ENCODE measurements around the gene BLTP3B. TPM values are rescaled to one million over a fixed set of nuclear protein-coding genes. Genes with fewer than 3 reads are reported as not detected.

The BLTP3B gene
- total RNA-seq, 1 experiment from 2014 or later, result 34.5 TPM

DNA sequence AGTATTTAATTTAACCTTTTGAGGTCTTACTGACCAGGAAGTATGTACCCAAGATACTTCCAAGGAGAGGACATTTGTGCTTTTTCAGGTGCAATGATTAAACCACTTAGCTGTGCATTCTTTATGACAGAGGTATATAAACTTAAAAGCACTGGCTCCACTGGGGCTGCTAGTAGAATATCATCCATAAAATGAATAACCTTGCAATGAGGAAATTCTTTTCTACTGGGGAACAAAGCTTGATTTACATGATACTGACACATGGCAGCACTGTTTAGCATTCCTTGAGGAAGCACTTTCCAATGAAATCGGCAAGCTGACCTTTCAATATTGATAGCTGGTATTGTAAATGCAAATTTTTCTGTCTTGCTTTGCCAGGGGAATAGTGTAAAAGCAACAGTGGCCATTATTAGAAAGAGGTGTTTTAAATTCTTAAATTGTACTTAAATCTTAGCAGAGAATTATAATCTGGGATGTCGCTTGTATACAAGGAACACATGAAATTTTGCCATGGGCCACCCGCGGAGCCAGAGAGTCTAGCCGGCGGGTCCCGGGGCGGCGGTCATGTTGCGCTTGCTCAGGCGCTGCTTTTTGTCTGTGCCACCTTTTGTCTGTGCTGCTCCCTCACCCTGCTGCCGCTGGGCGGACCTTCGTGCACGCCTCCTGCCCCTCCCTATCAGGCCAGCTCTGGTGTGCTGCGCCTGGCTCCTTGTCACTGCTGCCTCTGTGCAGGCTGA lies 20.9 kb upstream of the BLTP3B start:
- peak; percentile 67 for DNase-seq (ENCODE audit: extremely low read depth, low read depth)

DNA sequence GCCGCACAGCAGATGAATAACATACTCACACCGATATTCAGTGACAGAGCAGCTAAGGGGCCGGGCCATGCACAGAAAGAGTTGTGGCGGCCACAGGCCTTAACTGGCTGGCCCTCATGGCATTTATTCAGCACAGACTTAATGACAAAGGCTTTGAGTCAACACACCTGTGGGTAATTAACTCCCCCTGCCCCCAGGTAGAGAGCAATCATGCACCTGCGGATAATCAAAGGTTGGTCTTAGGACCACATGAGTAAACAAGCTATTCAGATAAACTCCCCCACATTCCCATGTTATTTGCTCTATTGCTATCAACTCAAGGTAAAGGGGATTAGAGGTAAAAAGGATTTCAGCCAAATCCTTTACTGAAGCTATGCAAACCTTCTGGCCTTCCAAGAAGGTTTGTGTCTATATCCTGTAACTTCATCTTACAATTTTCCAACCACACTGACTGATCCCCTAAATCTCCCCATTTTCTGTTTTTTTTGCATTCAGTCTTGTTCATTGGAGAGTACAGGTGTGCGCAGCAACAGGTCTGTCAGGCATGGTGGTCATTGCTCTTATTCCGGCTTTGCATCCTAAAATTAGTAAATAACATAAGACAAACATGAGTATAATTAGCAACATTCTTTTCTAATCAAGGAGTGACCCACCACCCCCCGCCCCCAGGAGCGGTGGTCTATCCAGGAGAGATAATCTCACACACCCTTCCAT lies 16.9 kb upstream of the BLTP3B start:
- DNase-seq (ENCODE audit: extremely low read depth, low read depth), result no peak

DNA sequence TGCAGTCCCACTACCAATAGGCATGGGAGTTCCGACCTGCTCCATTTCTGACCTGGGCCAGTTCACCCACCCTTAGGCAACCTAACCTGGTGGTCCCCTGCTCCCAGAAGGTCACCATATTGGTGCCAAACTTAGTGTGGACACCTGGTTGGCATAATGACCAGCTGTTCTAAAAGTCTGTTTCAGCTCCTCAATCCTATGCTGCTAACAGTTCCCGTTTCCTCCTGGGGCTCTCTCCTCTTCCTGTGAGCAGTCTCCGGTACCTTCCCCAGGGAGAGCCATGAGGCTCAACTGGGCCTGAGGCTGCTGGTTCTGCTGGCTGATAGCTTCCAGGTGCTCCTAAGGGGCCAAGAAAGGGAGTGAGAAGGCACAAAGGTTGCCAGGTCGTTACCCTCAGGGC lies 15.9 kb upstream of the BLTP3B start:
- no peak for DNase-seq (ENCODE audit: extremely low read depth, low read depth)

DNA sequence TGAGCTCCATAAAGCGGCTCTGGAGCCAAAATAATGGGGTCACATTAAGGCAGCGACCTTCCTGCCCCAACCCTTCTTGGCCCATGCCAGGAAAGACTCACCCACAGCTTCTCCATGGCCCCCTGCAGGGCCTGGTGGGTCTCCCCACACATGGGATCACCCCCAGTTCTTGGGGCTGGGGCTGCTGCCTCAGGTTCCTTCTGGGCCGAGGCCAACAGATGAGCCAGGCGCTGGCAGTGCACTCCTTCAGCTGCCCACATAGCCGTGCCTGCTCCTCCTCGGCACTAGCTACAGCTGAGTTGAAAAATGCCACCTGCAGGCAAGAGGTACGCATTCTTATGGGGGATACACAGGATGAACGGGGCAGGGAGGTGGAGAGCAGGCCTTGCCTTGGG lies 14.8 kb upstream of the BLTP3B start:
- DNase-seq (ENCODE audit: extremely low read depth, low read depth), result no peak

DNA sequence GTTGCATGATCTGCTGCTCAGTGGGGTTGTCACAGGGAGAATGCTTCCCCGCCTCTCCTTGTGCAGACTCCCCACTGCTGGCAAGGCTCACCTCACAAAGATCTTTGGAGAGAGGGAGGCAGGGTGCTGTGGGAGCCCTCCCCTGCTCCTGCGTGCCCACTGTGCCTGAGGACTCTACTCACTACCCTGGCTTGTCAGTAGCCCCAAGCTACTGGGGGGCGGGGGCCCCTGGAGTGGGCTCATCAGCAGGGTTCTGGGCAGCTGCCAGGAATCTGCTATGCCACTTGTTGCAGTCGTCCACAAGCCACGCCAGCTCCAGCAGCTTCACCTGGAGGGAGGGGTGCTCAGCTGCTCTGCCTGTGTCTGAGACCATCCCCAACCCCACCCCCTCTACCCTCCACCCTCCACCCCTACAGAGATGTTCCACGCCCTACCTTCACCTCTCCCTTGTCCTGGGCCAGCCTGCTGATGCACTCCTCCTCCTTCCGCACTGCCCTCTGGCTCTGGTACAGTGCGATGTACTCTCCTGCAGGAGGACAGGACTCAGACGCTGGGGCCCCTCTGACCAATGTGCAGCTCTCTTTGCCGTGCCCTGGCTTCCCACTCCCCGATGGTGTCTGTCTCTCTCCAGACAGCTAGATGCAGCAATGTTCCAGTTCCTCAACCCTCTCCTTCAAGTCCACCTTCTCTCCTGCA lies 14.2 kb upstream of the BLTP3B start:
- no peak for DNase-seq (ENCODE audit: extremely low read depth, low read depth)

DNA sequence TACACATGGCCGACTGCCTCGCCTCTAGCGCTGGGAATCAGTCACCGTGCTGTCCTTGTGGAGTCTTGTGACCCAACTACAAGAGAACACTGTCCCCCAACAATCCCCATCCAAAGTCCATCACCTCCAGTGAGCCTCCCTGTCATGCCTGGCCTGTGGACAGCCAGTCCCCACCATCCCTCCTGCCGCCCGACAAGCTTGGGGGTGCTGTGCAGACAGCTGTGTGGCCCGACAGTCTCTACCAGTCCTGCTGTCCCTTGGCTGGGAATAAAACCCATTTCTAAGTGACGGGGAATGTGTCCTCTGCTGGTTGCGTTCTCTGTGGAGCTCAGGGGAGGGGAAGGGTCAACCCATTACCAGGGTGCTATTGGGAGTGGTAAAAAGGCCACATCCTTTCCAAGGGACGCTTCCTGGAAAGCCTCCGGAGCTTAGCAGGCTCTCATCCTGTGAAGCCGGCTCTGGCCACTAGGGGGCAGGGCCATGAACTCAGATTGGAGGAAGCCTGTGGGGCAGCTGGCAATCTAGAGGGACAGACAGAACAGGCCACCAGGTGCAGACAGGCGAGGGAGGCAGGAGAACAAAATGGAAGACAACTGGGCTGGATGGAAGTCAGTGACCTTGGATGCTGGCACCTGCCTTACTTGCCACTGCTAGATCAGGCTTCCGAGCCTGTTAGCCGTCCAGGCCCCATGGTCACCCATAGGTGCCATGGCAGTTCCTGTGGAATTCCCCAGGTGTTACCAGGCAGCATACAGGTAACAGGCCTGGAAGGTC lies 12.0 kb upstream of the BLTP3B start:
- DNase-seq (ENCODE audit: extremely low read depth, low read depth), result peak; percentile 68

DNA sequence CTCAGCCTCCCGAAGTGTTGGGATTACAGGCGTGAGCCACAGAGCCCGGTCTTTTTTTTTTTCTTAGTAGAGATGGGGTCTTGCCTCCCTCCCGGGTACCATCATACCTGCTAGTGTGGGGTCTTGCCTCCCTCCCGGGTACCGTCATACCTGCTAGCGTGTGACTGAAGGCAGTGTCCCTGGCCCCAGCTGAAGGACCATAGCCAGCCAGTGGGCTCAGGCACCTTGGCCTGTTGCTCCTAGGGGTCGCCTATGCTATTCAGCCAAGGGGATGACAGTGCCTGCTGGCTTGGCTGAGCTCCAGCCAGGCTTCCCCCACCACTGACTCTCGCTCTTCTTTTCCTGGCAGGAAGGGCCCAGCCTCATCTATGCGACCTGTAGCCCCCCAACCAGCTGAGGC lies 10.5 kb upstream of the BLTP3B start:
- no peak for DNase-seq (ENCODE audit: extremely low read depth, low read depth)

DNA sequence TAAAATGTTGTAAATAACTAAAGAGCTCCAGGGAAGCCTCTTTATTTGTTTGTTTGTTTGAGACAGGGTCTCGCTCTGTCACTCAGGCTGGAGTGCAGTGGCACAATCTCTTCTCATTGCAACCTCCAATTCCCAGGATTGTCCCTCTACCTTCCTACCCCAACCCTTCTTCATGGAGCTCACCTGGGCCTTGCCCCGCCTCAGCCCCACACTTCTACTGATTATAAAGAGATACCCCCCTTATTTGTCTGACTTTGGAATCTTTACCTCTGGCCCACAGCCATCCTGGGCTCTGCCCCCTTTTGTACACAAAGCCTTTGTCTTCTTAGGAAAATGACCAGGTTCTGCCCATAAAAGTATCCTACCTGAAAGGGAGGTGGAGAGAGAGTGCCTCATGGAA lies 9.1 kb upstream of the BLTP3B start:
- no peak for DNase-seq (ENCODE audit: extremely low read depth, low read depth)

DNA sequence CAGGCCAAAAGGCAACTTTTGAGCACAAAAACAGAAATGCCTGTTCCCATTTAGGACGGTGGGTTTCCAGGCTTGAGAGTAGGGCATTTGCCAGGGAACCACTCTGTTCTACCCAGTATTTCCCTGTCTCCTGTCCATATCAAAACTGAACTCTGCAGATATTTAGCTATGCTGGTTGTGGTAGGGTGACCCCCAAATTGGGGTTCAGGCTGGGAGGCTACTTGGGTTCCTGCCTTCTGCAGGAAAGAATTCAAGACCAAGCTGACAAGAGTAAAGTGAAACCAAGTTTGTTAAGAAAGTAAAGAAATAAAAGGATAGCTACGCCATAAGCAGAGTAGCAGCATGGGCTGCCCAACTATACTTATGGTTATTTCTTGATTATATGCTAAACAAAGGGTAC lies 3.6 kb upstream of the BLTP3B start:
- no peak for DNase-seq (ENCODE audit: extremely low read depth, low read depth)

DNA sequence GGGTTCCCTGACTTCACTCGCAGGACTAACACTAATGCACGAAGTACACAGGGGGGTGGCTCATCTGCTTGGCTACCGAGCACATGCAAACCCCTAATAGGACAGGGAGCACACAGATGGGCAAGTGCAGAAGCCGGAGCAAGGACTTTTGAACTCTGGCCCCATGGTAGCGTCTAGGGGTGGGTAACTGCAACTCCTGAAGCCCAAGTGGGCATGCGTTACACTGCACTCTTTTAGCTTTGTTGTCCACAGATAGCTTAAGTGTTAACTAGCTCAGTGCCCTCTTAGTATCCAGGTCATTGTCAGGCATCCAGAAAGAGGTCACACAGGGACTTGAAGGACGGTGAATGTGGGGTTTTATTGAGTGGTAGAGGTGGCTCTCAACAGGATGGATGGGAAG lies 3.0 kb upstream of the BLTP3B start:
- DNase-seq (ENCODE audit: extremely low read depth, low read depth), result no peak

DNA sequence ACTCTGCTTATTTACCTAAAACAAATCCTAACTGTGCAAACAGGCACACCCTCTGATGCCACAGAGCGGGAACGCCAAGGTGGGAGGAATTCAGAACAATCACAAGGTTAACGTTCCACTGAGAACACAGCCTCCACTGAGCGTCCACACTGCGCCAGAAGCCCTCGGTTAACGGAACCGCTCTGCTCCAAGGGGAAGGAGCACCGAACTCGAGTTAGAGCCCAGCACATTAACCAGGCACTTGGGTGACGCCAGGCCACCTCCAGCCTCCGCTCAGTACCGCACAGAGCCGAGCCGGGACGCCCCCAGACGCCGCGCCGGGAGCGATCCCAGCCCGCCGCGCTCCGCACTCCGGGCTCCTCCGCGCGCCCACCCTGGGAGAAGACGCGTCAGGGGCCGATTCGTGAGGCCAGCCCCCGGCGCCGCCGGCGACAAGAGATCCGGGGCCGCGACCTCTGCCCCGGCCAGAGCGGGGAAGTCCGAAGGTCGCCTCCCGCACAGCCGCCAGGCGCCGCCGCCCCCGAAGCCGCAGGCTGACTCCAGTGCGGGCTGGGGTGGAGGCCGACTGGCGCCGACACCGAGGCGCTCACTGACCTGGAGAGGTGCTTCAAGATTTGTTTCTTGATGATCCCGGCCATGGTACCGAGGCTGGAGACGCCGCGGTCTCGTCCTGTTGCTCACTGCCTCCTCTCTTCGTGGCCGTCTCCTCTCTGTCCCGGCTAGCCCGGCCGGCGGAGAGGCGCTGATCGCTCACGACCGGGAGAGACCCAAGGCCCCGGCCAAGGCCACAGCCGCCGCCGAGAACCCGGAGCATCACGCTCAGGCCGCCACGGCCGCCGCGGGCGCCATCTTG lies 450 bp downstream of the BLTP3B start:
- DNase-seq (ENCODE audit: extremely low read depth, low read depth), result peak; percentile 8

DNA sequence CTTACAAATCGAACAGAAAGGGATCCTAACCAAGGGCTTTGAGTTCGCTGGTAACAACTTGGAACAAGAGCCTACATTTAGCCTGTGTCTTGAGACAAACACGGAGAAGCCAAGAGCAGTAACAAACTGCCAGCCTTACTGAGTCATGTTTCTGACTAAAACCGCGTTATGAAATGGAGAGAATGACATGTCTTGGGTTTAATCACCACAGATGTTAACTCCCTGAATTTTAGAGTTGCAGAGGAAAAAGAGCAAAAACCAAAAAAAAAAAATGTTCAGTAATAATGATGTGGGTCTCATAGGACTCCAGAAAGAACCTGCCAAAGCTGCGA lies 1.0 kb downstream of the BLTP3B start:
- DNase-seq (ENCODE audit: extremely low read depth, low read depth), result peak; percentile 59

DNA sequence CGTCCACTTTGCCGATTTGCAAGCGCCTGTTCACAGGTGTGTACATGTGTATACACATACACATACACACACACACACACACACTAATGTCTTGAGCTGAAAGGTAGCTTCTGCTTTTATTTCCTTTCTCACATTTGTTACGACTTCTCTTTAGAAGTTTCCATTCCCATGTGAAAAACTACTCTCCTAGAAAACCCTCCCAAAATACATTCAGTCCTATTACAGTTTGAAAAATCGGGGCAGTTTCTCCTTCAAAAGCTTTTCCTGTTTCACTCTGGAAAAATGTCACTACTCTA lies 3.9 kb downstream of the BLTP3B start:
- no peak for DNase-seq (ENCODE audit: extremely low read depth, low read depth)

DNA sequence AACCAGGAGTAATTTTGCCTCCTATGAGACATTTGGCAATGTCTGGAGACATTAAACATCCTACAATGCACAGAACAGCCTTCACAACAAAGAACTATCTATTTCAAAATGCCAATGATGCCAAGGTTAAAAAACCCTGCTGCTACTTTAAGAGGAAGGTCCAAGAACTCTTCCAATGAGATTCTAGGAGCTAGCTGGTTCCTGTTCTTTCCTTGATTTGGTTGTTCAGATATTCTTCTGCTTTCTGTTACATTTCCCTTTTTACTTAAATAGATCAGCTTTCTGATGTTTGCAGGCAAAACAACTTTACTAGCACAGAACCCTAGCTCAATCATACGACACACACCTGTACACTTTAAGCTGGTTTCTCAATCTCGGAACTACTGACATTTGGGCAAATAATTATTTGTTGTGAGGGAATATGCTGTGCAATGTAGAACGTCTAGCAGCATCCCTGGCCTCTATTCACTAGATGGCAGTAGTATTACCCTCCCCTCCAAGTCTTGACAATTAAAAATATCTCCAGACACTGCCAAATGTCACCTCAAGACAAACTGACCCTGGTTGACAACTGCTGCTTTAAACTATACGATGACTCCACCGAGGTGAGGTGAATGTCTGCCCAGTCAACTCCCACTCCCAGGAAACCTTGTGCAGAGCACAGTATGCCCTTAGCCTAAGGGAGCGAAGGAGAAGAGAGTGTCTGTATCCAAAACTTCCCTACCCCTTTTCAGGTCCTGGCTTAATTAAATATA lies 4.4 kb downstream of the BLTP3B start:
- no peak for DNase-seq (ENCODE audit: extremely low read depth, low read depth)

DNA sequence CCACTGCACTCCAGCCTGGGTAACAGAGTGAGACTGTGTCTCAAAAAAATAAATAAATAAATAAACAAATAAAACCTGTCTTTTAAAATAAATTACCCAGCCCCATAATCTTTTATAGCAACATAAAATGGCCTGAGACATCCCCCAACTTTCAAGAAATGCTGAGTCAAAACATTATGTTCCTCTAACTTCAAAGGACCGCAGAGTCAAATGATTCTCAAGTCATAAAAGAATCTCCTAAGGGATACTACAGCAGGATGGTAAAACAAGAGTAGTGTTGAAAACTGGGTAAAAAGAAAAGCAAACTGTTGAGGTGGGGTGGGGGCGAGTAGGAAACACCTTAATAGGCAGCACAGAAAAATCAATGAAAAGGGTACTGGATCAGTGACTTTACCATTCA lies 9.5 kb downstream of the BLTP3B start:
- no peak for DNase-seq (ENCODE audit: extremely low read depth, low read depth)

DNA sequence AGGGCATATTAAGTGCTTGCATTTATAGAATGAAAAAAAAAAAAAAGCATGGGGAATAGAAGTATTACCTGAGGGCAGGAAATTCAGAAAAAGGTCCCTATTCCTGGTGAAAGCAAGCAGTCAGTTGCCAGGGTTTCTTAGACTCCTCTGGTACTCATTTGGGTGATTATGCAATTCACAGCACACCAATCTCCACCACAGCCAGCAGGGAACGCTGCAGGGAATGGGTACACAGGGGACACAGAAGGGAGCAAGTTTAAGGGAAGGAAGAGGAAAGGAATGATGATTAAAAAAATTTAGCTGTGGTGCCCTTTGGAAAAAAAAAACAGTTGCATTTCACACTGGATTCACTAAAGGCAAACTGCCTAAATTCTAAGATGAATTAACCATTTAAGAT lies 14.2 kb downstream of the BLTP3B start:
- DNase-seq (ENCODE audit: extremely low read depth, low read depth), result peak; percentile 51

DNA sequence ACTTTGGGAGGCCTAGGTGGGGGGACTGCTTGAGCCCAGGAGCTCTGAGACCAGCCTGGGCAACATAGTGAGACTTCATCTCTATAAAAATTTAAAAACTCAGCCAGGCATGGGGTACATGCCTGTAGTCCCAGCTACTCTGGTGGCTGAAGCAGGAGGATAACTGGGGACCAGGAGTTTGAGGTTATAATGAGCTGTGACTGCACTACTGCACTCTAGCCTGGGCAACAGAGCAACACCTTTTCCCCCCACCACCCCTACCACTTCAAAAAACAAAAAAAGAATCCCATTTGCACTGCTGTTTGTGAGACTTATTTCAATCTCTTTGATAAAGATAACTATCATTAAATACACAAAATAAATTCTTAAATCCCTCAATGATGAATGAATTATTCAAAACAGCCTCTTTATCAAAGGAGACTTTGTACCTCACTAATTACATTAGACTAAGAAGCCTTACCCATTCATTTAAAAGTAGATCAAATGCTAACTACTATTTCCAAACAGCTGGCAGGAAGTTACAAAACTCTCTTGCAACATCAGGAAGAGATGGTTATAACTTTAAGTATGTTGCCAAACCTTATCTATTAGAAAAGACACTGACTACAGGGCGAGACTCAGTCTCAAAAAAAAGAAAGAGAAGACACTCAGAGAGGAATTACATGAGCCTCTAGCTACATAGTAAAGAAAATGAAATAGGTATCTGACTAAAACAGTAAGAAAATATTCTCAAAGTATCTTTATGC lies 14.7 kb downstream of the BLTP3B start:
- DNase-seq (ENCODE audit: extremely low read depth, low read depth), result no peak

DNA sequence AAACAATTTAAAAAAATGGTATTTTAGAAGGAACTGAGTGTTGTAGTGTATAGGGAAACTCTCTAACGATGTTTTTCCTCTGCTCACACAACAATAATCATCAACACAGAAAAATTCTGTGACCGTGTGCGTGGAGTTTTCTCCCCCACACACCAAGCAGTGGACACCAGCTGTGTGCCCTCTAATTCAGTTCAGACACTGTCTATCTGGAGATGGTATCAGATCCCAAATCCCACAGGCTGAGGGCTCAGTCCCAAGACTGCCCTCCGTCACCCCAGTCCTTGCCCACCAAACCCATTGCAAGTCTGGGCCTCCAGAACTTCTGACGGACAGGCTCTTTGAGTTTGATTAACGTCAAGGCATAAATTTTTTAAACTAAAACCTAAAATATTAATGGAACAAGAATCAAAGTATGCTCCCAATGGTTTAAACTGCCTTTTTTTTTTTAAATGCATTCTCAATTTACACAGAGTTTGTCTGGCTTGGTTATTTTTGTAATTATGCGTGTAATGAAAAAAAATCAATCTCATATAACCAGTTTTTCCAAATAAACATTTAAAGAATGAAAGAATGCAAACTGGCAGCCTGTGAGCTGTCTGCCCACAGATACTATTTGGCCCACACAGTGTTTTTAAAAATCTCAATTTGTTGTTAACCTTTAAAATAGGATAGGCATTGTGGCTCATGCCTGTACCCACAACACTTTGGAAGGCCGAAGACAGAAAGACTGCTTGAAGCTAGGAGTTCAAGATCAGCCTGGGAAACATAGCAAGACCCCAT lies 19.2 kb downstream of the BLTP3B start:
- DNase-seq (ENCODE audit: extremely low read depth, low read depth), result no peak
